Tibial nerve (tissue), 4 donors: ENCODE results near the gene CRTC1. TPM values are rescaled to one million over a fixed set of nuclear protein-coding genes. Genes with fewer than 3 reads are reported as not detected.
A peak's percentile ranks its signal among the peaks of the same experiment; 100 is the strongest.

ENCODE experiments used
- DNase-seq, 2 donors: peaks; one replicate each; pipeline ENCODE4 v3.0.0-alpha.2; 2019; ENCODE audit warnings: low spot score in 2 of 2
- H3K27ac ChIP-seq, 4 donors: fragments of 200-600 bp; sonication (generic) in 3 of 4; one replicate each; pipeline ENCODE4 v1.5.1; 2017 to 2019; ENCODE audit warnings: mild to moderate bottlenecking in 1 of 4
- H3K27me3 ChIP-seq, 2 donors: fragments of 200-600 bp; sonication (generic) in 1 of 2; one replicate each; pipeline versions ENCODE4 v1.5.1 to v1.6.0; 2017 to 2019
- H3K36me3 ChIP-seq, 3 donors: fragments of 200-600 bp; sonication (generic); one replicate each; pipeline ENCODE4 v1.5.1; 2018 to 2019
- H3K4me1 ChIP-seq, 4 donors: fragments of 200-600 bp; sonication (generic) in 3 of 4; one replicate each; pipeline ENCODE4 v1.5.1; 2017 to 2019
- H3K4me3 ChIP-seq, 4 donors: fragments of 200-600 bp; sonication (generic) in 3 of 4; one replicate each; pipeline ENCODE4 v1.5.1; 2017 to 2019; ENCODE audit warnings: mild to moderate bottlenecking in 1 of 4, moderate library complexity in 1 of 4
- H3K9me3 ChIP-seq, 4 donors: fragments of 200-600 bp; sonication (generic) in 3 of 4; one replicate each; pipeline ENCODE4 v1.5.1; 2017 to 2019
- CTCF ChIP-seq, 5 experiments: fragments of 200-600 bp in 3 of 5; fragments of 450-650 bp in 2 of 5; sonication (generic) in 3 of 5; IDR thresholded peaks; one replicate each; pipeline ENCODE4 v1.5.1; 2016 to 2019; ENCODE audit warnings: antibody characterized with exemption in 5 of 5, mild to moderate bottlenecking in 3 of 5, moderate library complexity in 2 of 5
- EP300 ChIP-seq, 2 donors: sonication (generic); formaldehyde crosslinking; IDR thresholded peaks; one replicate each; pipeline ENCODE4 v1.6.1; 2017; ENCODE audit warnings: antibody characterized with exemption in 2 of 2, mild to moderate bottlenecking in 1 of 2
- POLR2A ChIP-seq, 2 donors: fragments of 450-650 bp; IDR thresholded peaks; one replicate each; pipeline ENCODE4 v1.6.1; 2017; ENCODE audit warnings: antibody characterized with exemption in 2 of 2, mild to moderate bottlenecking in 2 of 2, moderate library complexity in 2 of 2
- WGBS, 2 donors: methylation state at CpG; one replicate each; pipeline ENCODE4 v1.1.5; 2018; 5-methylcytosine and 5-hydroxymethylcytosine counted together
- total RNA-seq, 4 donors: library from RNA; depleted of rRNA; stranded (reverse); fragments of >200 nt; gene quantifications; one replicate each; pipeline ENCODE4 v1.1.0, GENCODE V29; 2016

The CRTC1 gene
- total RNA-seq, 4 donors from 2014 or later = 4.0 to 7.8 (median 6.7) TPM

GRCh38 chr19:18785179-18786124 is 102.0 kb downstream of the CRTC1 start:
- DNase-seq = peak; percentile 57 to 81
- Histone ChIP-seq H3K27me3 (peaks cover 3 to 64% of the 10 kb centered on the region in 2 donors), H3K4me1 (peaks cover 0 to 48% (median 27%) of the 10 kb centered on the region in 4 donors), H3K27ac (peak overlapping the region in 1 of 4 donors; percentile 15), H3K36me3 (no peaks in the 10 kb centered on the region), H3K4me3 (peak overlapping the region in 1 of 4 donors; percentile 7), H3K9me3 (no peaks in the 10 kb centered on the region)
- TF ChIP-seq EP300 (IDR thresholded peaks at IDR 0.05) (no peak), CTCF (IDR thresholded peaks at IDR 0.05) (no peak), POLR2A (IDR thresholded peaks at IDR 0.05) (no peak)
- 10 to 18% methylated on average over 34 of the region's 65 CpGs for WGBS, 2 donors

- H3K36me3 ChIP-seq = no peaks in the 10 kb centered on the region
- H3K4me1 ChIP-seq = peaks cover 0 to 57% (median 32%) of the 10 kb centered on the region in 4 donors
- WGBS, 2 donors = 2% methylated on average over 40 to 56 of the region's 68 CpGs
- no peak overlapping the region for H3K27ac ChIP-seq
- no peaks in the 10 kb centered on the region for H3K9me3 ChIP-seq
- TF ChIP-seq CTCF (IDR thresholded peaks at IDR 0.05) (no peak), EP300 (IDR thresholded peaks at IDR 0.05) (no peak), POLR2A (IDR thresholded peaks at IDR 0.05) (no peak)
- peaks cover 3 to 96% of the 10 kb centered on the region in 2 donors for H3K27me3 ChIP-seq
- H3K4me3 ChIP-seq = peak overlapping the region in 1 of 4 donors; percentile 39
- DNase-seq = no peak
Measured at GRCh38 chr19:18788529-18789421, 105.3 kb downstream of the CRTC1 start.

GRCh38 chr19:18789422-18789869 is 106.0 kb downstream of the CRTC1 start:
- WGBS, 2 donors = 3 to 4% methylated on average over 22 to 31 of the region's 38 CpGs
- Histone ChIP-seq H3K4me1 (peaks cover 0 to 57% (median 32%) of the 10 kb centered on the region in 4 donors), H3K27me3 (peaks cover 3 to 98% of the 10 kb centered on the region in 2 donors), H3K36me3 (no peaks in the 10 kb centered on the region), H3K4me3 (peak overlapping the region in 2 of 4 donors; percentile 28 to 39), H3K27ac (no peak overlapping the region), H3K9me3 (no peaks in the 10 kb centered on the region)
- TF ChIP-seq CTCF (IDR thresholded peaks at IDR 0.05) (no peak), POLR2A (IDR thresholded peaks at IDR 0.05) (no peak), EP300 (IDR thresholded peaks at IDR 0.05) (no peak)
- DNase-seq = no peak

- Histone ChIP-seq H3K4me1 (peaks cover 0 to 54% (median 31%) of the 10 kb centered on the region in 4 donors), H3K27me3 (peaks cover 3 to 96% of the 10 kb centered on the region in 2 donors), H3K27ac (no peak overlapping the region), H3K36me3 (no peaks in the 10 kb centered on the region), H3K9me3 (no peaks in the 10 kb centered on the region), H3K4me3 (peak overlapping the region in 3 of 4 donors; percentile 9 to 39 (median 28))
- no peak for DNase-seq
- TF ChIP-seq CTCF (IDR thresholded peaks at IDR 0.05) = no peak
- WGBS, 2 donors = 1 to 2% methylated on average over 38 to 48 of the region's 65 CpGs
Measured at GRCh38 chr19:18789883-18790565, 106.5 kb downstream of the CRTC1 start.
